ENCODE data around the gene APOL2.

DNA sequence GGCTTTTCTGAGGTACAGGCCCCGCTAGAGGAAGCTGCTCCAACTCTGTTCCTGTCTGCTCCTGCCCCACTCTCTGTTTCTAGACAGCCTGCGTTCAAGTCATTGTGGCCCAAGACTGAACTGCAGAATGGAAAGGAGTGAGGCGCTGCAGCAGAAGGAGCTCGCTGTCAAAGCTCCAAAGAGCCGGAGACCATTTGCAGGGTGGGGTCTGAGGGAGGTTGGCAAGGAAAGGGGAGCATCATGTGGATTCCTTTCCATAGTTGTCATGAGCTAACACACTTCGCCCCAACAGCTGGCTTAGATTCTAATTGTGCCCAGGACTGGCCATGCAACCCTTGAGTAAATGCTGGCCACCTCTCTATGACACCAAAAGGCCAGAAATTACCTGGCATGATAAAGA is 56.5 kb downstream of the APOL2 start:
- TF ChIP-seq, protein P1, sequence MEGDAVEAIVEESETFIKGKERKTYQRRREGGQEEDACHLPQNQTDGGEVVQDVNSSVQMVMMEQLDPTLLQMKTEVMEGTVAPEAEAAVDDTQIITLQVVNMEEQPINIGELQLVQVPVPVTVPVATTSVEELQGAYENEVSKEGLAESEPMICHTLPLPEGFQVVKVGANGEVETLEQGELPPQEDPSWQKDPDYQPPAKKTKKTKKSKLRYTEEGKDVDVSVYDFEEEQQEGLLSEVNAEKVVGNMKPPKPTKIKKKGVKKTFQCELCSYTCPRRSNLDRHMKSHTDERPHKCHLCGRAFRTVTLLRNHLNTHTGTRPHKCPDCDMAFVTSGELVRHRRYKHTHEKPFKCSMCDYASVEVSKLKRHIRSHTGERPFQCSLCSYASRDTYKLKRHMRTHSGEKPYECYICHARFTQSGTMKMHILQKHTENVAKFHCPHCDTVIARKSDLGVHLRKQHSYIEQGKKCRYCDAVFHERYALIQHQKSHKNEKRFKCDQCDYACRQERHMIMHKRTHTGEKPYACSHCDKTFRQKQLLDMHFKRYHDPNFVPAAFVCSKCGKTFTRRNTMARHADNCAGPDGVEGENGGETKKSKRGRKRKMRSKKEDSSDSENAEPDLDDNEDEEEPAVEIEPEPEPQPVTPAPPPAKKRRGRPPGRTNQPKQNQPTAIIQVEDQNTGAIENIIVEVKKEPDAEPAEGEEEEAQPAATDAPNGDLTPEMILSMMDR (IDR thresholded peaks at IDR 0.05 in 2 of 3, conservative IDR thresholded peaks at IDR 0.05 in 1 of 3; ENCODE audit: borderline replicate concordance in 1 of 3, insufficient read depth in 1 of 3, low read depth in 2 of 3, low read length in 2 of 3), result no peak
- no peak for TF ChIP-seq ZFX (IDR thresholded peaks at IDR 0.05)
- TF ChIP-seq EZH2 (IDR thresholded peaks at IDR 0.05), result no peak
- TF ChIP-seq, protein P2, sequence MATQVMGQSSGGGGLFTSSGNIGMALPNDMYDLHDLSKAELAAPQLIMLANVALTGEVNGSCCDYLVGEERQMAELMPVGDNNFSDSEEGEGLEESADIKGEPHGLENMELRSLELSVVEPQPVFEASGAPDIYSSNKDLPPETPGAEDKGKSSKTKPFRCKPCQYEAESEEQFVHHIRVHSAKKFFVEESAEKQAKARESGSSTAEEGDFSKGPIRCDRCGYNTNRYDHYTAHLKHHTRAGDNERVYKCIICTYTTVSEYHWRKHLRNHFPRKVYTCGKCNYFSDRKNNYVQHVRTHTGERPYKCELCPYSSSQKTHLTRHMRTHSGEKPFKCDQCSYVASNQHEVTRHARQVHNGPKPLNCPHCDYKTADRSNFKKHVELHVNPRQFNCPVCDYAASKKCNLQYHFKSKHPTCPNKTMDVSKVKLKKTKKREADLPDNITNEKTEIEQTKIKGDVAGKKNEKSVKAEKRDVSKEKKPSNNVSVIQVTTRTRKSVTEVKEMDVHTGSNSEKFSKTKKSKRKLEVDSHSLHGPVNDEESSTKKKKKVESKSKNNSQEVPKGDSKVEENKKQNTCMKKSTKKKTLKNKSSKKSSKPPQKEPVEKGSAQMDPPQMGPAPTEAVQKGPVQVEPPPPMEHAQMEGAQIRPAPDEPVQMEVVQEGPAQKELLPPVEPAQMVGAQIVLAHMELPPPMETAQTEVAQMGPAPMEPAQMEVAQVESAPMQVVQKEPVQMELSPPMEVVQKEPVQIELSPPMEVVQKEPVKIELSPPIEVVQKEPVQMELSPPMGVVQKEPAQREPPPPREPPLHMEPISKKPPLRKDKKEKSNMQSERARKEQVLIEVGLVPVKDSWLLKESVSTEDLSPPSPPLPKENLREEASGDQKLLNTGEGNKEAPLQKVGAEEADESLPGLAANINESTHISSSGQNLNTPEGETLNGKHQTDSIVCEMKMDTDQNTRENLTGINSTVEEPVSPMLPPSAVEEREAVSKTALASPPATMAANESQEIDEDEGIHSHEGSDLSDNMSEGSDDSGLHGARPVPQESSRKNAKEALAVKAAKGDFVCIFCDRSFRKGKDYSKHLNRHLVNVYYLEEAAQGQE (IDR thresholded peaks at IDR 0.05; ENCODE audit: low read depth), result no peak
- TF ChIP-seq POLR2A (IDR thresholded peaks at IDR 0.05; ENCODE audit: borderline replicate concordance, extremely low read depth, insufficient read depth, insufficient read length), result no peak
- no peak for TF ChIP-seq EZH2phosphoT487 (IDR thresholded peaks at IDR 0.05; ENCODE audit: borderline replicate concordance)
- TF ChIP-seq SIN3A (IDR thresholded peaks at IDR 0.05; ENCODE audit: low read depth), result no peak
- no peak for TF ChIP-seq POLR2AphosphoS5 (IDR thresholded peaks at IDR 0.05; ENCODE audit: low read depth, low read length)
- TF ChIP-seq JUND (IDR thresholded peaks at IDR 0.05), result no peak

Data from HCT116 (cell line).